Liver (tissue), 3 donors: ENCODE measurements around the gene SARDH.

Experiments
- CTCF ChIP-seq: fragments of 150-350 bp; IDR thresholded peaks from 2 replicates; pipeline ENCODE4 v1.5.1; 2017; ENCODE audit warnings: improper control_type of control experiment, low read depth, low read length; ENCODE audit not compliant: missing input control
- EGR1 ChIP-seq, 2 donors: IDR thresholded peaks; 2 replicates each; pipeline ENCODE4 v1.6.1; 2016 to 2018; ENCODE audit warnings: antibody characterized with exemption in 2 of 2, low read depth in 2 of 2
- FOXA1 ChIP-seq: IDR thresholded peaks from 2 replicates; pipeline ENCODE4 v1.6.1; 2016; ENCODE audit warnings: antibody characterized with exemption
- HNF4A ChIP-seq, 2 donors: conservative IDR thresholded peaks; 2 replicates each; pipeline ENCODE4 v1.6.1; 2016; ENCODE audit warnings: antibody characterized with exemption in 2 of 2, mild to moderate bottlenecking in 2 of 2
- MAX ChIP-seq: IDR thresholded peaks from 2 replicates; pipeline ENCODE4 v1.6.1; 2016; ENCODE audit warnings: antibody characterized with exemption
- REST ChIP-seq: IDR thresholded peaks from 2 replicates; pipeline ENCODE4 v1.6.1; 2016; ENCODE audit warnings: antibody characterized with exemption, mild to moderate bottlenecking
- RXRA ChIP-seq, 2 donors: IDR thresholded peaks; 2 replicates each; pipeline ENCODE4 v1.6.1; 2017 to 2018; ENCODE audit warnings: antibody characterized with exemption in 2 of 2, mild to moderate bottlenecking in 1 of 2
- YY1 ChIP-seq: IDR thresholded peaks from 2 replicates; pipeline ENCODE4 v1.6.1; 2016; ENCODE audit warnings: antibody characterized with exemption, mild to moderate bottlenecking
- ZBTB33 ChIP-seq: IDR thresholded peaks from 2 replicates; pipeline ENCODE4 v1.6.1; 2016; ENCODE audit warnings: antibody characterized with exemption
- donor health status: healthy.
- donor health status: healthy.

GRCh38 chr9:133759146-133759900 is 21.2 kb upstream of the SARDH start:
- TF ChIP-seq CTCF = no peak
- TF ChIP-seq FOXA1 = no peak
- TF ChIP-seq RXRA (IDR thresholded peaks at IDR 0.05) = no peak
- no peak for TF ChIP-seq YY1
- no peak for TF ChIP-seq ZBTB33
- TF ChIP-seq HNF4A (conservative IDR thresholded peaks at IDR 0.05) = no peak
- no peak for TF ChIP-seq REST
- no peak for TF ChIP-seq EGR1 (IDR thresholded peaks at IDR 0.05; ENCODE audit: low read depth in 2 of 2)
- no peak for TF ChIP-seq MAX
